HG02588 (cell line): ENCODE measurements around the gene FBH1.
"Not testable (repeated sequence)": the region's sequence is repeated elsewhere in the genome, so short reads cannot be mapped to it uniquely, and the experiment has no call there.

Experiments used
- ATAC-seq: cut with Tn5 transposase; IDR thresholded peaks from one replicate; pipeline ENCODE4 v1.9.1; 2021; ENCODE audit warnings: mild to moderate bottlenecking, moderate library complexity; ENCODE audit not compliant: unreplicated experiment

The FBH1 gene

GRCh38 chr10:5889624-5890451 is at the start of gene FBH1, which contains the start of gene ANKRD16:
FBH1 (plus strand) TSS chr10:5890243; CDS start chr10:5890346, 103 bp downstream.
ANKRD16 (minus strand) TSS chr10:5889893; CDS start chr10:5889354, 539 bp downstream.
- peak; percentile 84 for ATAC-seq

- ATAC-seq: peak; percentile 77
Measured at GRCh38 chr10:5840314-5841307, 49.4 kb upstream of the FBH1 start.

GRCh38 chr10:5841965-5842364 is 48.1 kb upstream of the FBH1 start:
- ATAC-seq: no peak

GRCh38 chr10:5843686-5844344 is 46.2 kb upstream of the FBH1 start:
- no peak for ATAC-seq

GRCh38 chr10:5844345-5845055 is 45.5 kb upstream of the FBH1 start:
- no peak for ATAC-seq

GRCh38 chr10:5846667-5847066 is 43.4 kb upstream of the FBH1 start:
- not testable (repeated sequence) for ATAC-seq

- no peak for ATAC-seq
Measured at GRCh38 chr10:5854131-5854475, 35.9 kb upstream of the FBH1 start.

GRCh38 chr10:5855979-5856700 is 33.9 kb upstream of the FBH1 start:
- no peak for ATAC-seq

GRCh38 chr10:5856701-5857004 is 33.4 kb upstream of the FBH1 start:
- no peak for ATAC-seq

GRCh38 chr10:5858811-5859210 is 31.2 kb upstream of the FBH1 start:
- no peak for ATAC-seq

- no peak for ATAC-seq
Measured at GRCh38 chr10:5860066-5860465, 30.0 kb upstream of the FBH1 start.

- peak; percentile 95 for ATAC-seq
Measured at GRCh38 chr10:5862360-5862961, 27.6 kb upstream of the FBH1 start.

- ATAC-seq: not testable (repeated sequence)
Measured at GRCh38 chr10:5862981-5863685, 26.9 kb upstream of the FBH1 start.

- ATAC-seq: not testable (repeated sequence)
Measured at GRCh38 chr10:5866451-5867081, 23.5 kb upstream of the FBH1 start.

- ATAC-seq: not testable (repeated sequence)
Measured at GRCh38 chr10:5867091-5867615, 22.9 kb upstream of the FBH1 start.

GRCh38 chr10:5868383-5868782 is 21.7 kb upstream of the FBH1 start:
- ATAC-seq: not testable (repeated sequence)

- ATAC-seq: no peak
Measured at GRCh38 chr10:5869156-5869555, 20.9 kb upstream of the FBH1 start.

GRCh38 chr10:5871596-5871995 is 18.4 kb upstream of the FBH1 start:
- no peak for ATAC-seq
